CD4-positive, alpha-beta memory T cell (primary cell): ENCODE results near the gene GRAP. TPM values are rescaled to one million over a fixed set of nuclear protein-coding genes. Genes with fewer than 3 reads are reported as not detected.
A peak's percentile ranks its signal among the peaks of the same experiment; 100 is the strongest.

Source experiments
- CTCF ChIA-PET: fragments of 350-600 bp; sonication (Branson Sonifier 250); formaldehyde crosslinking; loops from one replicate; lab custom pipeline; 2021; ENCODE audit warnings: inconsistent platforms; ENCODE audit not compliant: partially characterized antibody; lab: Charles Lee
- POLR2A ChIA-PET: fragments of 350-600 bp; sonication (Branson Sonifier 250); formaldehyde crosslinking; loops from one replicate; lab custom pipeline; 2021; ENCODE audit not compliant: partially characterized antibody; lab: Charles Lee
- DNase-seq, 5 donors: peaks; one replicate each; pipeline versions ENCODE4 v3.0.0 to v3.0.0-alpha.2; 2020 to 2022; ENCODE audit warnings: mixed read lengths in 1 of 5
- H3K27ac ChIP-seq: one replicate; pipeline ENCODE4 v1.7.0; 2013; ENCODE audit warnings: low read depth, low read length
- H3K27me3 ChIP-seq: 2 replicates; pipeline ENCODE4 v1.7.0; 2013; ENCODE audit warnings: mild to moderate bottlenecking, low read length, moderate library complexity; ENCODE audit not compliant: insufficient read depth
- H3K36me3 ChIP-seq: 2 replicates; pipeline ENCODE4 v1.7.0; 2013; ENCODE audit warnings: mild to moderate bottlenecking, low read length, moderate library complexity; ENCODE audit not compliant: insufficient read depth
- H3K4me1 ChIP-seq: 2 replicates; pipeline ENCODE4 v1.7.0; 2013; ENCODE audit warnings: mild to moderate bottlenecking, low read length, moderate library complexity; ENCODE audit not compliant: insufficient read depth
- H3K4me3 ChIP-seq, 2 donors: one replicate each; pipeline ENCODE4 v1.7.0; 2013; ENCODE audit warnings: low read length in 2 of 2, mild to moderate bottlenecking in 1 of 2
- H3K9me3 ChIP-seq, 2 donors: one replicate each; pipeline ENCODE4 v1.7.0; 2013; ENCODE audit warnings: low read length in 2 of 2, control low read depth in 1 of 2; ENCODE audit not compliant: control insufficient read depth in 1 of 2
- H3K27ac Mint-ChIP-seq, 7 donors: one replicate each; pipeline ENCODE4 v1.8.0; 2020 to 2021; ENCODE audit warnings: mixed read lengths in 7 of 7, mild to moderate bottlenecking in 6 of 7, inconsistent platforms in 3 of 7, moderate library complexity in 3 of 7
- H3K27me3 Mint-ChIP-seq, 2 donors: one replicate each; pipeline ENCODE4 v1.8.0; 2020 to 2021; ENCODE audit warnings: mixed read lengths in 2 of 2
- H3K36me3 Mint-ChIP-seq, 2 donors: one replicate each; pipeline ENCODE4 v1.8.0; 2020 to 2021; ENCODE audit warnings: mixed read lengths in 2 of 2, inconsistent platforms in 1 of 2, mild to moderate bottlenecking in 1 of 2
- H3K4me1 Mint-ChIP-seq, 4 donors: one replicate each; pipeline ENCODE4 v1.8.0; 2020 to 2021; ENCODE audit warnings: mixed read lengths in 4 of 4, mild to moderate bottlenecking in 1 of 4
- H3K4me3 Mint-ChIP-seq, 8 donors: one replicate each; pipeline ENCODE4 v1.8.0; 2020 to 2021; ENCODE audit warnings: mixed read lengths in 8 of 8, mild to moderate bottlenecking in 7 of 8, moderate library complexity in 6 of 8, inconsistent platforms in 3 of 8
- H3K9me3 Mint-ChIP-seq, 8 donors: one replicate each; pipeline ENCODE4 v1.8.0; 2020 to 2021; ENCODE audit warnings: mixed read lengths in 8 of 8, mild to moderate bottlenecking in 5 of 8, inconsistent platforms in 3 of 8, moderate library complexity in 1 of 8
- intact Hi-C: fragments of 100-400 bp; cut with micrococcal nuclease; formaldehyde crosslinking; loops from one replicate; pipeline ENCODE4 v1.15.1; 2023
- polyA plus RNA-seq, 2 donors: library from polyadenylated mRNA; unstranded; fragments of 300-500 nt; fragmentation: Illumina TruSeq; gene quantifications; one replicate each; pipeline ENCODE4 v1.2.3, GENCODE V29; 2021
- total RNA-seq, 2 experiments: library from RNA; stranded (reverse); gene quantifications; one replicate each; pipeline ENCODE4 v1.2.3, GENCODE V29; 2021

Gene GRAP
- total and polyA plus RNA-seq, 4 experiments from 2014 or later: 61.6 to 75.8 (median 66.6) TPM

GRCh38 chr17:19012171-19013080, 34.3 kb downstream of the GRAP start:
- peaks cover 0 to 2% (median 0%) of the 10 kb centered on the region in 8 donors for H3K9me3 Mint-ChIP-seq
- no peaks in the 10 kb centered on the region for H3K36me3 ChIP-seq
- no peaks in the 10 kb centered on the region for H3K4me1 ChIP-seq
- no peaks in the 10 kb centered on the region for H3K27me3 ChIP-seq
- H3K27ac ChIP-seq: no peak overlapping the region
- intact Hi-C loops: no loop called here
- H3K4me3 ChIP-seq: no peak overlapping the region
- POLR2A ChIA-PET: no interaction called here
- H3K4me3 Mint-ChIP-seq: no peak overlapping the region
- no peaks in the 10 kb centered on the region for H3K9me3 ChIP-seq
- peak in 1 of 5 donors; percentile 25 for DNase-seq
- H3K27ac Mint-ChIP-seq: peak overlapping the region in 2 of 7 donors; percentile 46 to 60
- H3K4me1 Mint-ChIP-seq: peaks cover 0 to 15% (median 4%) of the 10 kb centered on the region in 4 donors
- H3K27me3 Mint-ChIP-seq: peaks cover 2 to 3% of the 10 kb centered on the region in 2 donors
- no peaks in the 10 kb centered on the region for H3K36me3 Mint-ChIP-seq
- CTCF ChIA-PET: interaction anchor here (1.0 kb wide), 2 partner anchors 51 to 55 kb away, joined by 3 read pairs; no protein-coding TSS in a partner anchor

- H3K27me3 Mint-ChIP-seq: peaks cover 0 to 3% of the 10 kb centered on the region in 2 donors
- Histone ChIP-seq H3K9me3 (no peaks in the 10 kb centered on the region), H3K27ac (no peak overlapping the region), H3K4me1 (no peaks in the 10 kb centered on the region), H3K36me3 (no peaks in the 10 kb centered on the region), H3K27me3 (no peaks in the 10 kb centered on the region), H3K4me3 (no peak overlapping the region)
- no peak overlapping the region for H3K27ac Mint-ChIP-seq
- H3K9me3 Mint-ChIP-seq: peaks cover 0 to 2% (median 0%) of the 10 kb centered on the region in 8 donors
- DNase-seq: peak in 1 of 5 donors; percentile 31
- ChIA-PET POLR2A (no interaction called here), CTCF (interaction anchor here (1.0 kb wide), 1 partner anchor 54 kb away, joined by 3 read pairs; no protein-coding TSS in a partner anchor)
- no peak overlapping the region for H3K4me3 Mint-ChIP-seq
- intact Hi-C loops: no loop called here
- peaks cover 0 to 8% (median 2%) of the 10 kb centered on the region in 4 donors for H3K4me1 Mint-ChIP-seq
- no peaks in the 10 kb centered on the region for H3K36me3 Mint-ChIP-seq
These were observed 35.2 kb downstream of the GRAP start for GRCh38 chr17:19011581-19011980.

- POLR2A ChIA-PET: no interaction called here
- H3K27ac Mint-ChIP-seq: peak overlapping the region in 1 of 7 donors; percentile 53
These were observed 35.8 kb downstream of the GRAP start for GRCh38 chr17:19010729-19011505.

GRCh38 chr17:19009970-19010369, 36.8 kb downstream of the GRAP start:
- Histone ChIP-seq H3K27me3 (no peaks in the 10 kb centered on the region), H3K27ac (no peak overlapping the region), H3K9me3 (no peaks in the 10 kb centered on the region), H3K36me3 (no peaks in the 10 kb centered on the region), H3K4me1 (peaks cover 3% of the 10 kb centered on the region), H3K4me3 (no peak overlapping the region)
- DNase-seq: no peak
- ChIA-PET CTCF (no interaction called here), POLR2A (no interaction called here)
- Mint-ChIP-seq H3K4me1 (peaks cover 0 to 7% (median under 1%) of the 10 kb centered on the region in 4 donors), H3K4me3 (no peak overlapping the region), H3K27ac (peak overlapping the region in 1 of 7 donors; percentile 84), H3K9me3 (peaks cover 0 to 2% (median 0%) of the 10 kb centered on the region in 8 donors), H3K27me3 (no peaks in the 10 kb centered on the region), H3K36me3 (no peaks in the 10 kb centered on the region)
- intact Hi-C loops: loop anchor here (10.0 kb wide), 1 partner anchor 385 kb away; no protein-coding TSS in a partner anchor

More at GRCh38 chr17:19010729-19011505, 35.8 kb downstream of the GRAP start:
- no peaks in the 10 kb centered on the region for H3K36me3 Mint-ChIP-seq
- H3K4me1 Mint-ChIP-seq: peaks cover 0 to 5% (median 3%) of the 10 kb centered on the region in 4 donors
- Histone ChIP-seq H3K4me1 (no peaks in the 10 kb centered on the region), H3K4me3 (no peak overlapping the region), H3K27ac (no peak overlapping the region), H3K9me3 (no peaks in the 10 kb centered on the region), H3K27me3 (no peaks in the 10 kb centered on the region), H3K36me3 (no peaks in the 10 kb centered on the region)
- H3K4me3 Mint-ChIP-seq: no peak overlapping the region
- peak in 1 of 5 donors; percentile 19 for DNase-seq
- intact Hi-C loops: no loop called here
- H3K27me3 Mint-ChIP-seq: peaks cover 0 to 3% of the 10 kb centered on the region in 2 donors
- H3K9me3 Mint-ChIP-seq: peaks cover 0 to 2% (median 0%) of the 10 kb centered on the region in 8 donors
- CTCF ChIA-PET: interaction anchor here (1.0 kb wide), 1 partner anchor 53 kb away, joined by 3 read pairs; no protein-coding TSS in a partner anchor

GRCh38 chr17:19006698-19007097, 40.1 kb downstream of the GRAP start:
- H3K4me3 Mint-ChIP-seq: no peak overlapping the region
- peaks cover 15 to 34% (median 19%) of the 10 kb centered on the region in 4 donors for H3K4me1 Mint-ChIP-seq
- Histone ChIP-seq H3K36me3 (no peaks in the 10 kb centered on the region), H3K9me3 (no peaks in the 10 kb centered on the region), H3K27ac (no peak overlapping the region), H3K4me3 (no peak overlapping the region), H3K4me1 (peaks cover 29% of the 10 kb centered on the region), H3K27me3 (no peaks in the 10 kb centered on the region)
- ChIA-PET POLR2A (interaction anchor here (1.1 to 1.2 kb wide), 2 partner anchors 12 to 17 kb away, joined by 3 to 7 read pairs; no protein-coding TSS in a partner anchor), CTCF (interaction anchor here (1.1 kb wide), 1 partner anchor 16 kb away, joined by 3 read pairs; no protein-coding TSS in a partner anchor)
- H3K27me3 Mint-ChIP-seq: no peaks in the 10 kb centered on the region
- DNase-seq: no peak
- peaks cover 0 to 2% (median 0%) of the 10 kb centered on the region in 8 donors for H3K9me3 Mint-ChIP-seq
- intact Hi-C loops: loop anchor here (10.0 kb wide), 1 partner anchor 382 kb away; no protein-coding TSS in a partner anchor
- peaks cover 3 to 7% of the 10 kb centered on the region in 2 donors for H3K36me3 Mint-ChIP-seq
- H3K27ac Mint-ChIP-seq: peak overlapping the region in 5 of 7 donors; percentile 0 to 87 (median 51)

- Mint-ChIP-seq H3K27me3 (no peaks in the 10 kb centered on the region), H3K4me1 (peaks cover 15 to 40% (median 23%) of the 10 kb centered on the region in 4 donors), H3K4me3 (peak overlapping the region; percentile 46 to 79 (median 56)), H3K36me3 (peaks cover 3 to 7% of the 10 kb centered on the region in 2 donors), H3K27ac (peak overlapping the region; percentile 70 to 97 (median 91)), H3K9me3 (peaks cover 0 to 1% (median 0%) of the 10 kb centered on the region in 8 donors)
- intact Hi-C loops: loop anchor here (2.0 to 10.0 kb wide), 2 partner anchors 51 to 381 kb away; no protein-coding TSS in a partner anchor
- Histone ChIP-seq H3K4me3 (no peak overlapping the region), H3K27ac (no peak overlapping the region), H3K4me1 (peaks cover 35% of the 10 kb centered on the region), H3K9me3 (no peaks in the 10 kb centered on the region), H3K36me3 (no peaks in the 10 kb centered on the region), H3K27me3 (no peaks in the 10 kb centered on the region)
- DNase-seq: peak in 1 of 5 donors; percentile 26
- POLR2A ChIA-PET: interaction anchor here (0.6 to 1.9 kb wide), 3 partner anchors 17 to 49 kb away, joined by 3 to 7 read pairs (median 4); no protein-coding TSS in a partner anchor
- CTCF ChIA-PET: interaction anchor here (1.1 to 5.4 kb wide), 2 partner anchors 17 to 45 kb away, joined by 3 to 35 read pairs; no protein-coding TSS in a partner anchor
These were observed 40.8 kb downstream of the GRAP start for GRCh38 chr17:19005789-19006430.
